Ishikawa (cell line): ENCODE data around the gene SHD.

Experiments used
- CEBPB ChIP-seq: IDR thresholded peaks from 2 replicates; pipeline ENCODE4 v1.6.1; 2012
- EP300 ChIP-seq: IDR thresholded peaks from 2 replicates; pipeline ENCODE4 v1.6.1; 2012; ENCODE audit warnings: borderline replicate concordance
- FOXM1 ChIP-seq: IDR thresholded peaks from 2 replicates; pipeline ENCODE4 v1.6.1; 2012; ENCODE audit warnings: low read depth, borderline replicate concordance
- REST ChIP-seq: IDR thresholded peaks from 2 replicates; pipeline ENCODE4 v1.6.1; 2012; ENCODE audit warnings: low read depth, mild to moderate bottlenecking
- TCF12 ChIP-seq: IDR thresholded peaks from 2 replicates; pipeline ENCODE4 v1.6.1; 2012; ENCODE audit warnings: low read depth

DNA sequence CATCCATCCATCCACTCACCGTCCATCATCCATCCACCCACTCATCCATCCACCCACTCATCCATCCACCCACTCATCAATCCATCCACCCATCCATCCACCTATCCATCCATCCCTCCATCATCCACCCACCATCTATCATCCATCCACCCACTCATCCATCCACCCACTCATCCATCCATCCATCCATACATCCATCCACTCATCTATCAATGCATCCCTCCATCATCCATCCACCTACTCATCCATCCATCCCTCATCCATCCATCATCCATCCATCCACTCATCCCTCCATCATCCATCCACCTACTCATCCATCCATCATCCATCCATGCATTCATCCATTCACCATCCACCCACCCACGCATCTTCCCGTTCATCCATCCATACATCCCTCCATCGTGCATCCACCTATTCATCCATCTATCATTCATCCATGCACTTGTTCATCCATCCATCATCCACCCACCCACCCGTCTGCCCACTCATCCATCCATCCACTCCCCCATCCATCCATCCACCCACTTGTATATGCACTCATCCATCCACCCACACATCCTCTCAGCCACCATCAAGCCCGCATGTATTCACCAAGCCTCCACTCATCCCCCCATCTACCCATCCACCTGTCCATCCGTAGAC is 56.0 kb downstream of the SHD start:
- no peak for TF ChIP-seq FOXM1
- no peak for TF ChIP-seq REST
- TF ChIP-seq EP300, result no peak
- TF ChIP-seq CEBPB, result no peak
- no peak for TF ChIP-seq TCF12
